Right ventricle myocardium inferior (tissue), 1 donor: ENCODE data around the gene ZNF277. TPM values are rescaled to one million over a fixed set of nuclear protein-coding genes. Genes with fewer than 3 reads are reported as not detected.

Experiments used
- total RNA-seq: library from RNA; stranded (reverse); fragmentation: NEBNext Ultra II Directional; extraction: Animal tissue kit (Norgen Biotek cat#: 25700); gene quantifications from one replicate; pipeline ENCODE4 v1.2.1, GENCODE V29; 2021
- donor health status: DM: no; HTN: yes; CAD: no; lungs with severe emphysema.

Gene ZNF277
- total RNA-seq, 1 donor from 2014 or later, result 15.7 TPM

Other genes with a start within 250 kb of the ZNF277 start
- 16.8 TPM for gene DOCK4, start 296 bp upstream of the ZNF277 start, total RNA-seq
- 17.8 TPM for gene IFRD1, start 243.8 kb downstream of the ZNF277 start, total RNA-seq